Trophoblast cell (in vitro differentiated cells and primary cell): ENCODE data around the gene CNDP2.

Experiments
- DNase-seq, 2 donors: peaks; one replicate each; pipeline ENCODE4 v3.0.0-alpha.2; 2016
- H2AFZ ChIP-seq: 2 replicates; pipeline ENCODE4 v1.6.1; 2013; ENCODE audit warnings: low read length, moderate library complexity, mild to moderate bottlenecking; ENCODE audit not compliant: insufficient read depth, poor library complexity
- H2AK5ac ChIP-seq: 2 replicates; pipeline ENCODE4 v1.6.1; 2013; ENCODE audit warnings: mild to moderate bottlenecking, low read length
- H2BK120ac ChIP-seq: 2 replicates; pipeline ENCODE4 v1.6.1; 2013; ENCODE audit warnings: low read length, mild to moderate bottlenecking, moderate library complexity; ENCODE audit not compliant: insufficient read depth, poor library complexity
- H2BK12ac ChIP-seq: 2 replicates; pipeline ENCODE4 v1.6.1; 2013; ENCODE audit warnings: mild to moderate bottlenecking, low read length, moderate library complexity
- H2BK5ac ChIP-seq: 2 replicates; pipeline ENCODE4 v1.6.1; 2013; ENCODE audit warnings: low read length, low read depth, moderate library complexity, mild to moderate bottlenecking; ENCODE audit not compliant: poor library complexity
- H3K14ac ChIP-seq: 2 replicates; pipeline ENCODE4 v1.6.1; 2013; ENCODE audit warnings: mild to moderate bottlenecking, low read length
- H3K18ac ChIP-seq: 2 replicates; pipeline ENCODE4 v1.6.1; 2013; ENCODE audit warnings: mild to moderate bottlenecking, low read length
- H3K23ac ChIP-seq: 2 replicates; pipeline ENCODE4 v1.6.1; 2013; ENCODE audit warnings: low read length
- H3K27ac ChIP-seq: 2 replicates; pipeline ENCODE4 v1.5.1; 2013; ENCODE audit warnings: low read depth, mild to moderate bottlenecking, inconsistent platforms, low read length, moderate library complexity
- H3K27me3 ChIP-seq: 2 replicates; pipeline ENCODE4 v1.6.1; 2013; ENCODE audit warnings: inconsistent platforms, mild to moderate bottlenecking, low read length, moderate library complexity; ENCODE audit not compliant: insufficient read depth
- H3K36me3 ChIP-seq, 2 experiments: 1 replicate in 1 of 2; 2 replicates in 1 of 2; pipeline ENCODE4 v1.6.1; 2013; ENCODE audit warnings: low read length in 2 of 2, mild to moderate bottlenecking in 2 of 2, moderate library complexity in 1 of 2; ENCODE audit not compliant: insufficient read depth in 2 of 2, control insufficient read depth in 1 of 2
- H3K4ac ChIP-seq: 2 replicates; pipeline ENCODE4 v1.6.1; 2013; ENCODE audit warnings: low read depth, mild to moderate bottlenecking, low read length, moderate library complexity
- H3K4me1 ChIP-seq, 2 experiments: 1 replicate in 1 of 2; 2 replicates in 1 of 2; pipeline ENCODE4 v1.6.1; 2013; ENCODE audit warnings: low read length in 2 of 2, mild to moderate bottlenecking in 2 of 2, moderate library complexity in 1 of 2; ENCODE audit not compliant: insufficient read depth in 2 of 2, control insufficient read depth in 1 of 2
- H3K4me2 ChIP-seq: 2 replicates; pipeline ENCODE4 v1.6.1; 2013; ENCODE audit warnings: inconsistent platforms, mild to moderate bottlenecking, low read length, moderate library complexity
- H3K4me3 ChIP-seq: 2 replicates; pipeline ENCODE4 v1.5.1; 2013; ENCODE audit warnings: mild to moderate bottlenecking, low read depth, low read length, inconsistent platforms
- H3K79me1 ChIP-seq: one replicate; pipeline ENCODE4 v1.6.1; 2013; ENCODE audit warnings: low read length
- H3K79me2 ChIP-seq: 2 replicates; pipeline ENCODE4 v1.6.1; 2013; ENCODE audit warnings: low read length, mild to moderate bottlenecking; ENCODE audit not compliant: control insufficient read depth, insufficient read depth, poor library complexity
- H3K9ac ChIP-seq: 2 replicates; pipeline ENCODE4 v1.6.1; 2013; ENCODE audit warnings: mild to moderate bottlenecking, low read length
- H3K9me3 ChIP-seq: 2 replicates; pipeline ENCODE4 v1.6.1; 2013; ENCODE audit warnings: low read depth, mild to moderate bottlenecking, control low read depth, inconsistent platforms, low read length; ENCODE audit not compliant: insufficient read depth
- H4K12ac ChIP-seq: 2 replicates; pipeline ENCODE4 v1.6.1; 2013; ENCODE audit warnings: low read depth, mild to moderate bottlenecking, low read length, moderate library complexity
- H4K8ac ChIP-seq: 2 replicates; pipeline ENCODE4 v1.6.1; 2013; ENCODE audit warnings: low read depth, mild to moderate bottlenecking, low read length, moderate library complexity
- H4K91ac ChIP-seq: one replicate; pipeline ENCODE4 v1.6.1; 2013; ENCODE audit warnings: low read depth, mild to moderate bottlenecking, low read length, moderate library complexity
- WGBS: extraction: QIAGEN DNeasy Blood & Tissue Kit; methylation state at CpG from one replicate; pipeline ENCODE4 v1.1.7; 2013; ENCODE audit warnings: missing lambda C conversion rate; ENCODE audit not compliant: insufficient read length, insufficient coverage; ENCODE audit errors: extremely low coverage; 5-methylcytosine and 5-hydroxymethylcytosine counted together

CNDP2 gene

GRCh38 chr18:74518456-74519295, 22.5 kb downstream of the CNDP2 start:
- H3K4me1 ChIP-seq = peaks cover 0 to 4% of the 10 kb centered on the region in 2 experiments
- no CpG with 5 or more reads among the region's 32 CpGs for WGBS

GRCh38 chr18:74519320-74520095, 23.3 kb downstream of the CNDP2 start:
- H3K79me1 ChIP-seq = no peaks in the 10 kb centered on the region
- no peak overlapping the region for H2BK5ac ChIP-seq
- H2BK12ac ChIP-seq = no peak overlapping the region
- no peak overlapping the region for H2AK5ac ChIP-seq
- no peak overlapping the region for H3K18ac ChIP-seq
- H3K4me3 ChIP-seq = no peak overlapping the region
- H2AFZ ChIP-seq = no peak overlapping the region
- H3K23ac ChIP-seq = no peak overlapping the region
- H3K27ac ChIP-seq = no peak overlapping the region
- no peak overlapping the region for H2BK120ac ChIP-seq
- H3K36me3 ChIP-seq = peaks cover 66 to 70% of the 10 kb centered on the region in 2 experiments
- H3K9me3 ChIP-seq = peaks cover 4% of the 10 kb centered on the region
- H3K14ac ChIP-seq = no peak overlapping the region
- no peaks in the 10 kb centered on the region for H3K79me2 ChIP-seq
- no peak for DNase-seq
- H4K91ac ChIP-seq = no peak overlapping the region
- H4K8ac ChIP-seq = no peak overlapping the region
- no peaks in the 10 kb centered on the region for H3K27me3 ChIP-seq
- H3K4me1 ChIP-seq = peaks cover 0 to 4% of the 10 kb centered on the region in 2 experiments
- H4K12ac ChIP-seq = no peak overlapping the region
- H3K4ac ChIP-seq = no peak overlapping the region
- H3K4me2 ChIP-seq = no peak overlapping the region
- no peak overlapping the region for H3K9ac ChIP-seq
- no CpG with 5 or more reads among the region's 18 CpGs for WGBS

More at GRCh38 chr18:74518456-74519295, 22.5 kb downstream of the CNDP2 start:
- Histone ChIP-seq H2AFZ (no peak overlapping the region), H3K4ac (no peak overlapping the region), H3K79me1 (no peaks in the 10 kb centered on the region), H3K27ac (no peak overlapping the region), H2BK5ac (no peak overlapping the region), H3K36me3 (peaks cover 72 to 73% of the 10 kb centered on the region in 2 experiments), H3K4me2 (no peak overlapping the region), H4K8ac (no peak overlapping the region), H3K4me3 (no peak overlapping the region), H3K9ac (no peak overlapping the region), H3K9me3 (peaks cover 4% of the 10 kb centered on the region), H2AK5ac (no peak overlapping the region), H3K14ac (no peak overlapping the region), H4K91ac (no peak overlapping the region), H4K12ac (no peak overlapping the region), H2BK120ac (no peak overlapping the region), H3K79me2 (no peaks in the 10 kb centered on the region), H3K27me3 (no peaks in the 10 kb centered on the region), H3K18ac (no peak overlapping the region), H2BK12ac (no peak overlapping the region), H3K23ac (no peak overlapping the region)
- no peak for DNase-seq

GRCh38 chr18:74520096-74520833, 24.1 kb downstream of the CNDP2 start:
- no CpG with 5 or more reads among the region's 14 CpGs for WGBS
- Histone ChIP-seq H2BK12ac (no peak overlapping the region), H2AK5ac (no peak overlapping the region), H3K14ac (no peak overlapping the region), H3K36me3 (peaks cover 59 to 62% of the 10 kb centered on the region in 2 experiments), H3K79me2 (no peaks in the 10 kb centered on the region), H4K91ac (no peak overlapping the region), H3K27me3 (no peaks in the 10 kb centered on the region), H4K12ac (no peak overlapping the region), H3K9ac (no peak overlapping the region), H2BK5ac (no peak overlapping the region), H3K27ac (no peak overlapping the region), H4K8ac (no peak overlapping the region), H3K4me3 (no peak overlapping the region), H2AFZ (no peak overlapping the region), H3K23ac (no peak overlapping the region), H3K4ac (no peak overlapping the region), H2BK120ac (no peak overlapping the region), H3K9me3 (peaks cover 4% of the 10 kb centered on the region), H3K4me1 (peaks cover 0 to 4% of the 10 kb centered on the region in 2 experiments), H3K4me2 (no peak overlapping the region), H3K79me1 (no peaks in the 10 kb centered on the region), H3K18ac (no peak overlapping the region)
- DNase-seq = peak; percentile 46 to 72

GRCh38 chr18:74521068-74521725, 25.0 kb downstream of the CNDP2 start:
- WGBS = no CpG with 5 or more reads among the region's 15 CpGs
- Histone ChIP-seq H3K36me3 (peaks cover 50 to 53% of the 10 kb centered on the region in 2 experiments), H3K14ac (no peak overlapping the region), H3K79me1 (no peaks in the 10 kb centered on the region), H3K9ac (no peak overlapping the region), H2BK5ac (no peak overlapping the region), H3K4ac (no peak overlapping the region), H4K91ac (no peak overlapping the region), H3K4me1 (peaks cover 5 to 6% of the 10 kb centered on the region in 2 experiments), H2AFZ (no peak overlapping the region), H2BK12ac (no peak overlapping the region), H2AK5ac (no peak overlapping the region), H3K27ac (no peak overlapping the region), H3K23ac (no peak overlapping the region), H4K8ac (no peak overlapping the region), H3K79me2 (no peaks in the 10 kb centered on the region), H3K4me2 (no peak overlapping the region), H3K9me3 (peaks cover 4% of the 10 kb centered on the region), H4K12ac (no peak overlapping the region), H3K4me3 (no peak overlapping the region), H3K27me3 (no peaks in the 10 kb centered on the region), H2BK120ac (no peak overlapping the region), H3K18ac (no peak overlapping the region)
- no peak for DNase-seq
